Naive thymus-derived CD8-positive, alpha-beta T cell (primary cell): ENCODE results near the gene EEF1AKMT2. TPM values are rescaled to one million over a fixed set of nuclear protein-coding genes. Genes with fewer than 3 reads are reported as not detected.

ENCODE experiments used
- ATAC-seq, 2 donors: fragments of 150-1000 bp; cut with Tn5 transposase in 1 of 2; sonication (Bioruptor Pico), chemical (Tn5 transposase) in 1 of 2; 1 replicate in 1 of 2; 2 replicates in 1 of 2; pipeline ENCODE4 v1.10.0; 2021; ENCODE audit warnings: mild to moderate bottlenecking in 2 of 2, moderate library complexity in 2 of 2
- POLR2A ChIA-PET: fragments of 350-600 bp; sonication (Branson Sonifier 250); formaldehyde crosslinking; loops from one replicate; lab custom pipeline; 2021; ENCODE audit warnings: antibody characterized with exemption; lab: Charles Lee
- DNase-seq, 10 donors: peaks; one replicate each; pipeline versions ENCODE4 v3.0.0 to v3.0.0-alpha.2; 2020 to 2022
- H3K27ac Mint-ChIP-seq, 10 donors: one replicate each; pipeline ENCODE4 v1.8.0; 2020 to 2022; ENCODE audit warnings: mild to moderate bottlenecking in 10 of 10, mixed read lengths in 10 of 10, moderate library complexity in 4 of 10, inconsistent platforms in 1 of 10
- H3K27me3 Mint-ChIP-seq, 5 donors: one replicate each; pipeline ENCODE4 v1.8.0; 2021 to 2022; ENCODE audit warnings: mixed read lengths in 5 of 5
- H3K36me3 Mint-ChIP-seq, 3 donors: one replicate each; pipeline ENCODE4 v1.8.0; 2020 to 2022; ENCODE audit warnings: mixed read lengths in 3 of 3, mild to moderate bottlenecking in 2 of 3, inconsistent platforms in 1 of 3
- H3K4me1 Mint-ChIP-seq, 4 donors: one replicate each; pipeline ENCODE4 v1.8.0; 2021 to 2022; ENCODE audit warnings: mixed read lengths in 4 of 4
- H3K4me3 Mint-ChIP-seq, 10 donors: one replicate each; pipeline ENCODE4 v1.8.0; 2020 to 2022; ENCODE audit warnings: mild to moderate bottlenecking in 10 of 10, mixed read lengths in 10 of 10, moderate library complexity in 6 of 10, inconsistent platforms in 1 of 10
- H3K9me3 Mint-ChIP-seq, 9 donors: one replicate each; pipeline ENCODE4 v1.8.0; 2020 to 2022; ENCODE audit warnings: mixed read lengths in 9 of 9, mild to moderate bottlenecking in 3 of 9, inconsistent platforms in 1 of 9, moderate library complexity in 1 of 9
- polyA plus RNA-seq, 3 donors: library from polyadenylated mRNA; unstranded; fragments of 300-500 nt; fragmentation: Illumina TruSeq; gene quantifications; one replicate each; pipeline ENCODE4 v1.2.3, GENCODE V29; 2021
- total RNA-seq, 8 experiments: library from RNA in 2 of 8; stranded (reverse) in 2 of 8; gene quantifications; one replicate each; pipeline ENCODE4 v1.2.3 and lab custom pipeline; 2021 to 2026

EEF1AKMT2 gene
- total and polyA plus RNA-seq, 5 experiments from 2014 or later = 18.4 to 29.9 (median 22.4) TPM

GRCh38 chr10:124713679-124714255 lies 77.9 kb downstream of the EEF1AKMT2 start:
- Mint-ChIP-seq H3K27me3 (no peaks in the 10 kb centered on the region), H3K27ac (peak overlapping the region in 6 of 10 donors; percentile 14 to 82 (median 50)), H3K36me3 (no peaks in the 10 kb centered on the region), H3K4me1 (peaks cover 41 to 93% (median 83%) of the 10 kb centered on the region in 4 donors), H3K4me3 (peak overlapping the region in 1 of 10 donors; percentile 7), H3K9me3 (no peaks in the 10 kb centered on the region)
- ATAC-seq (no peak), DNase-seq (no peak)
- POLR2A ChIA-PET = interaction anchor here (0.8 to 1.6 kb wide), 5 partner anchors 10 to 43 kb away, joined by 3 to 6 read pairs (median 3); no protein-coding TSS in a partner anchor

- no peak for DNase-seq
- POLR2A ChIA-PET = interaction anchor here (0.8 to 1.6 kb wide), 6 partner anchors 11 to 35 kb away, joined by 3 to 6 read pairs (median 4); no protein-coding TSS in a partner anchor
- Mint-ChIP-seq H3K4me1 (peaks cover 38 to 93% (median 82%) of the 10 kb centered on the region in 4 donors), H3K9me3 (no peaks in the 10 kb centered on the region), H3K27me3 (no peaks in the 10 kb centered on the region), H3K4me3 (no peak overlapping the region), H3K36me3 (no peaks in the 10 kb centered on the region), H3K27ac (peak overlapping the region in 5 of 10 donors; percentile 38 to 82 (median 71))
- no peak for ATAC-seq
Observed at GRCh38 chr10:124712704-124713407, 78.8 kb downstream of the EEF1AKMT2 start.

- H3K27me3 Mint-ChIP-seq = no peaks in the 10 kb centered on the region
- no peaks in the 10 kb centered on the region for H3K9me3 Mint-ChIP-seq
- H3K4me1 Mint-ChIP-seq = peaks cover 38 to 93% (median 76%) of the 10 kb centered on the region in 4 donors
- ATAC-seq = no peak
- H3K27ac Mint-ChIP-seq = peak overlapping the region in 4 of 10 donors; percentile 3 to 84 (median 46)
- no peak for DNase-seq
- H3K36me3 Mint-ChIP-seq = peaks cover 0 to 5% (median 0%) of the 10 kb centered on the region in 3 donors
- POLR2A ChIA-PET = no interaction called here
- no peak overlapping the region for H3K4me3 Mint-ChIP-seq
Observed at GRCh38 chr10:124711145-124711544, 80.5 kb downstream of the EEF1AKMT2 start.

- DNase-seq = no peak
- peaks cover 0 to 6% (median 0%) of the 10 kb centered on the region in 3 donors for H3K36me3 Mint-ChIP-seq
- POLR2A ChIA-PET = interaction anchor here (1.2 kb wide), 1 partner anchor 73 kb away, joined by 3 read pairs; no protein-coding TSS in a partner anchor
- no peaks in the 10 kb centered on the region for H3K9me3 Mint-ChIP-seq
- no peak overlapping the region for H3K4me3 Mint-ChIP-seq
- H3K27me3 Mint-ChIP-seq = no peaks in the 10 kb centered on the region
- H3K4me1 Mint-ChIP-seq = peaks cover 32 to 92% (median 76%) of the 10 kb centered on the region in 4 donors
- H3K27ac Mint-ChIP-seq = peak overlapping the region in 3 of 10 donors; percentile 3 to 84 (median 79)
- ATAC-seq = no peak
Observed at GRCh38 chr10:124710266-124710881, 81.3 kb downstream of the EEF1AKMT2 start.

- Mint-ChIP-seq H3K27me3 (no peaks in the 10 kb centered on the region), H3K9me3 (no peaks in the 10 kb centered on the region), H3K4me1 (peaks cover 34 to 92% (median 76%) of the 10 kb centered on the region in 4 donors), H3K27ac (peak overlapping the region in 8 of 10 donors; percentile 4 to 89 (median 44)), H3K36me3 (peaks cover 0 to 6% (median 0%) of the 10 kb centered on the region in 3 donors), H3K4me3 (no peak overlapping the region)
- no peak for DNase-seq
- POLR2A ChIA-PET = interaction anchor here (0.9 to 2.0 kb wide), 5 partner anchors 9 to 73 kb away, joined by 3 to 5 read pairs (median 4); no protein-coding TSS in a partner anchor
- ATAC-seq = no peak
Observed at GRCh38 chr10:124709861-124710260, 81.8 kb downstream of the EEF1AKMT2 start.

GRCh38 chr10:124708922-124709520 lies 82.7 kb downstream of the EEF1AKMT2 start:
- Mint-ChIP-seq H3K27me3 (no peaks in the 10 kb centered on the region), H3K4me3 (peak overlapping the region in 1 of 10 donors; percentile 37), H3K4me1 (peaks cover 38 to 92% (median 79%) of the 10 kb centered on the region in 4 donors), H3K9me3 (no peaks in the 10 kb centered on the region), H3K27ac (peak overlapping the region in 7 of 10 donors; percentile 22 to 90 (median 52)), H3K36me3 (peaks cover 0 to 8% (median 4%) of the 10 kb centered on the region in 3 donors)
- ATAC-seq = no peak
- no peak for DNase-seq
- POLR2A ChIA-PET = interaction anchor here (0.9 to 2.9 kb wide), 11 partner anchors 9 to 80 kb away, joined by 3 to 19 read pairs (median 4); no protein-coding TSS in a partner anchor

- peaks cover 44 to 92% (median 79%) of the 10 kb centered on the region in 4 donors for H3K4me1 Mint-ChIP-seq
- ATAC-seq (no peak), DNase-seq (no peak)
- H3K27ac Mint-ChIP-seq = peak overlapping the region in 5 of 10 donors; percentile 31 to 90 (median 84)
- peak overlapping the region in 2 of 10 donors; percentile 36 to 52 for H3K4me3 Mint-ChIP-seq
- H3K9me3 Mint-ChIP-seq = no peaks in the 10 kb centered on the region
- POLR2A ChIA-PET = interaction anchor here (1.1 to 2.9 kb wide), 8 partner anchors 8 to 79 kb away, joined by 3 to 19 read pairs (median 4); no protein-coding TSS in a partner anchor
- H3K27me3 Mint-ChIP-seq = no peaks in the 10 kb centered on the region
- peaks cover 0 to 14% (median 4%) of the 10 kb centered on the region in 3 donors for H3K36me3 Mint-ChIP-seq
Observed at GRCh38 chr10:124708246-124708779, 83.4 kb downstream of the EEF1AKMT2 start.

Other genes with a start within 250 kb of the EEF1AKMT2 start
- gene FAM53B, start 47.5 kb downstream of the EEF1AKMT2 start, total RNA-seq = 10 to 100 TPM; 22.2 to 23.2 TPM
- 10 to 100 TPM in 2 of 3 donors, 1 to 10 TPM in 1; 2.4 to 15.1 (median 11.9) TPM for gene FAM53B, start 47.5 kb downstream of the EEF1AKMT2 start, polyA plus RNA-seq
- gene ABRAXAS2, start 9.9 kb upstream of the EEF1AKMT2 start, total RNA-seq = 10 to 100 TPM; 16.0 to 16.1 TPM
- gene ABRAXAS2, start 9.9 kb upstream of the EEF1AKMT2 start, polyA plus RNA-seq = 10 to 100 TPM; 10.6 to 11.2 (median 11.0) TPM
- gene ZRANB1, start 150.2 kb upstream of the EEF1AKMT2 start, total RNA-seq = 10 to 100 TPM; 24.8 to 25.0 TPM
- 10 to 100 TPM in 1 of 3 donors, 1 to 10 TPM in 2; 7.0 to 11.7 (median 9.0) TPM for gene ZRANB1, start 150.2 kb upstream of the EEF1AKMT2 start, polyA plus RNA-seq